Glomerular visceral epithelial cell (primary cell): Measurements from ENCODE around the gene ZNF736.
"Not testable (repeated sequence)": the region's sequence is repeated elsewhere in the genome, so short reads cannot be mapped to it uniquely, and the experiment has no call there.

Experiments
- DNase-seq: peaks from one replicate; pipeline ENCODE4 v3.0.0-alpha.2; 2016; ENCODE audit errors: extremely low spot score

ZNF736 gene

GRCh38 chr7:64313740-64314491 is at the start of gene ZNF736:
ZNF736 (plus strand) TSS chr7:64313961; CDS start chr7:64314151, 190 bp downstream.
- DNase-seq, result peak; percentile 75

DNA sequence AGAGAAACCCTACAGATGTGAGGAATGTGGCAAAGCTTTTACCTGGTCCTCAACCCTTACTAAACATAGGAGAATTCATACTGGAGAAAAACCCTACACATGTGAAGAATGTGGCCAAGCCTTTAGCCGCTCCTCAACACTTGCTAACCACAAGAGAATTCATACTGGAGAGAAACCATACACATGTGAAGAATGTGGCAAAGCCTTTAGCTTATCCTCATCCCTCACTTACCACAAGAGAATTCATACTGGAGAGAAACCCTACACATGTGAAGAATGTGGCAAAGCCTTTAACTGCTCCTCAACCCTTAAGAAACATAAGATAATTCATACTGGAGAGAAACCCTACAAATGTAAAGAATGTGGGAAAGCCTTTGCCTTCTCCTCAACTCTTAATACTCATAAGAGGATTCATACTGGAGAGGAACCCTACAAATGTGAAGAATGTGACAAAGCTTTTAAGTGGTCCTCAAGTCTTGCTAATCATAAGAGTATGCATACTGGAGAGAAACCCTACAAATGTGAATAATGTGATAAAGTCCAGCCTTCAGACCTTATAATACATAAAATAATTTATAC is 47.3 kb upstream of the ZNF736 start:
- DNase-seq, result no peak

DNA sequence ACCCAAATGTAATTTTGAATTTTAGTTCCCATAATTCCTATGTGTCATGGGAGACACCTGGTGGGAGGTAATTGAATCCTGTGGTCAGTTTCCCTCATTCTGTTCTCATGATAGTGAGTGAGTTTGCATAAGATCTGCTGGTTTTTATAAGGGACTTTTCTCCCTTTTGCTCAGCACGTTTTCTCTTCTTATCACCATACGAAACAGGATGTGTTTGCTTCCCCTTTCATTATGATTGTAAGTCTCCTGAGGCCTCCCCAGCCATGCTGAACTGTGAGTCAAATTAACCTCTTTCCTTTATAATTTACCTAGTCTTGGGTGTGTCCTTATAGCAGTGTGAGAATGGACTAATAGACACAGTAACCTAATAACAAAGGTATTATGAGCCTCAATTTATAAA is 36.1 kb upstream of the ZNF736 start:
- DNase-seq, result no peak

- no peak for DNase-seq
Measured at GRCh38 chr7:64294701-64295420, 18.9 kb upstream of the ZNF736 start.

DNA sequence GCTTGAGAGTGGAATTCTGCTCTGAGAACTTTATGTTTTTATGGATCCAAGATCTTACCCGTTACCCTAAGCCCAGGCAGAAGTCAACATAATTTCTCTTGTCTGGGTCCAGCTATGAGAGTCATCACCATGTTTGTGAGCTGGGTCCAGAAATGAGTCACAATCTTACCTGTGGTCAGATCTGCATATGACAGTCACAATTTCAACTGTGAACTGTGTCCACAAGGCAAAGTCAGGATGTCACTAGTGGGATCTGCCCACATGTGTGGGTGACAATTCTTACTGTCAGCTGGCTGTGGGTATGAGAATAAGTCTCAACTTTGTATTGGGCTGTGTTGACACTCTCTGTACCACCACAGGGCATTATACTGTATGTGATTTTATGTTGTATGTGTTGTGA is 16.3 kb upstream of the ZNF736 start:
- not testable (repeated sequence) for DNase-seq

DNA sequence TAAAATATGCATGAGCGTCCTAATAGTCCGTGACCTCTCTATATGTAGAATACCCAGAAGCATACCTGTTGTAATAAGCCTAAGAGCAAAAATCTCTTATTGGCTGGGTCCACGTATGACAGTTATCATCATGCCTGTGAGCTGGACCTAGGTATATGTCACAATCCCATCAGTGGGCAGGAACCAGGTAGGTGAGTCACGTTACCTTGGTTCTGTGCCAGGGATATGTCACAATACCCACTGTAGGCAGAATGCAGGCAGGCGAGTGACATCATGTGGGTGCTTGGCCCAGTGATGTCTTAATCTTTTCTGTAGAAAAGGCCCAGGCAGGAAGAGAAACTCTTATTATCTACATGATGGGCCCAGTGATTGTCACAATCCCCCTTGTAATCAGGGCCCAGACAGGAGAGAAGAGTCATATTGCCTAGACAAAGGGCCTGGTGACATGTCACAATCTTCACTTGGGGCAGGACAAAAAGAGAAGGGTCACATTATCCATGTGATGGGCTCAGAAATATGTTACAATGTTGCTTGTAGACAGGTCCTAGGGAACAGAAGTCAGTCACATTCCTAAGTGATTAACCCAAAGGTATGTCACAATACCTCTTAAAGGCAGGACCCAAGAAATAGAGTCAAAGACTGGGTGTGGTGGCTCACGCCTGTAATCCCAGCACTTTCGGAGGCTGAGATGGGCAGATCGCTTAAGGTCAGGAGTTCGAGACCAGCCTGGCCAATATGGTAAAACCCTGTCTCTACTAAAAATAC is 12.9 kb upstream of the ZNF736 start:
- DNase-seq, result no peak

GRCh38 chr7:64307254-64308015 is 6.3 kb upstream of the ZNF736 start:
- no peak for DNase-seq

GRCh38 chr7:64308016-64308270 is 5.8 kb upstream of the ZNF736 start:
- DNase-seq, result no peak

DNA sequence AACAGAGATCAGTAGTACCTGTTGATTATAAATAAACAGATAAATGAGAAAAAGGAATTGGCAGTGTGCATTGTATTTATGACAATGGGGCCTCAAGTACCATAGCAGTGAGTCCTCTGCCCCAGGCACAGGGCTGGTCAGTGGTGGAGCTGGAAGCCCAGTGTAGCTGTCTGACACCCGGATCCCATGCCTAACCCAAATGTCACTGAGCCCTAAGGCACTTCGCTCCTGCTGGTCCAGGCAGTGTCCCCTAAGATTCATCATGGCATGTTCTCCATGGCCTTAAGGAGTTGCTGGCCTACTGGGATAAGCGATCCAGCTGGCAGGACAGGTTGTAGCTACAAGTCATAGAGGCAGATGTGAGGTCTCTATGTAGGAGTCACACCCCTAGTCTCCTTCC is 3.3 kb upstream of the ZNF736 start:
- DNase-seq, result no peak

DNA sequence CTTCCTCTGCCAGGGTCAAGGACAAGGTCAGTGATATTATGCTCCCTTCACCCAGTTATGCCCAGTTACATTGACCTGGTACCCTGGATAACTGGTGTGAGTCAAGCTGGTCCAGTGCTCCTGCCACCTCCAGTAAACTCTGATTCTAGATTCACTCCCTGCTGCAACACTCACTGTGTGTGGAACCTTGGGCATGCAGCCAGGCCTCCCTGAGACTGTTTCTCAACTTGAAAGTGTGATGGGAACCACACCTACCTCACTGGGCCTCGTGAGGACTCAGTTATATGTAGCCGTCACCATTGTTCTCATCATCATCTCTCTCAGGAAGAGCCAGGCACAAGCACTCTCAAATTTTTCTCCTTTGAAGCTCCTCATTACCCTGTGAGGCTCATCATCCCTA is 935 bp upstream of the ZNF736 start:
- DNase-seq, result no peak

DNA sequence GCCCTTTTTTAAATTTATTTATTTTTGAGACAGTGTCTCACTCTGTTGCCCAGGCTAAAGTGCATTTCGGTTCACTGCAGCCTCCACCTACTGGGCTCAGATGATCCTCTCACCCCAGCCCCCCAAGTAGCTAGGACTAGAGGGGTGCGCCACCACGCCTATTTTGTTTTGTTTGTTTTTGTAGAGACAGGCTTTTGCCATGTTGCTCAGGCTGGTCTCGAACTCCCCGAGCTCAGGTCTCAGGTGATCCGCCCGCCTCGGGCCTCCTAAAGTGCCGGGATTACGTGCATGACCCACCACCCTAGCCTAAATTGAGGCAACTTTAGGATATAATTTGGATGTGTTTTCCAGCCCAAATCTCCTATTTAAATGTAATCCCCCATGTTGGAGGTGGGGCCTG is 805 bp downstream of the ZNF736 start:
- no peak for DNase-seq

- DNase-seq, result not testable (repeated sequence)
Measured at GRCh38 chr7:64316031-64316742, 2.4 kb downstream of the ZNF736 start.

DNA sequence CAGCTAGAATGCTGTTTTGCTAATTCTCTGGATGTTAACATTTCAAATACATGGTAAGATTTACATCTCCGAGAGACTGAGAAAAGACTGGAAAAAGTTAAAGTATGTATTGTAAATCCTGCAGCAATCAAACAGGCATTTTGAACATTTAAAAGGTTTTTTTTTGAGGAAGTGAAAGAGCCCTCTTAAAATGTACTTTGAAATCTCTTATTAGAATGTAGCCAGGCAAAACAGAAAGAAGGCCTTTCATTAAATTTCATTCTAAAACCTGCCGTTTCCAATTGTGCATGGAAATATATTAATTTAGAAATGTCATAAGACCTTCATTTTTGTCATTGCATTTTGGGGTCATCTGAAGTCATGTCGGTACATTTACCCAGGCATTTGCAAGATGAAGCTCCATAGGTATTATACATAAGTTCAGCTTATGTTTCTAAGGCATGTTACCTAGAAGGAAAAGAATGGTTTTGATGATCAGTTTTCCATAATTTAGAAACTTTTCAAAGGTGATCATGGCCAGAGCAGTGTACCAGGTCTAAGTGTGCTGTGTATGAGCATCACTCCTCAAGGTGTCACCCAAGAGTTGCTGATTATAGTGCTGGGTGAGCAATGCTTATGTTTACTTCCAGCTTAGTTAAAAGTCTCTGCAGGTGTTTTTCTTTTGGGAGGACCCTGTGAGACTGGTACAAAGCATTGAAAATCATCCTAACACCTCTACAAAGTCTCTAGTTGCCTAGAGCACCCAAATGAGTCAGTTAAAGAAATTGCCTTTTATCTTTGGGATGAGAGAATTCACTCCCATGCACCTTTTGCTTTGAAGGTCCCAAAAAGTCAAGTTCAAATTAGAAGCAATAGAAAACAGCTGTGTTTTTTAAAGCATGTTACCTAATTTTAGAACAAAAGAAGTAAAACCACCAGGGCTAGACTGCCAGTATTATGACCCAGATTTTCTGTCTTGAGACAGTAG is 7.1 kb downstream of the ZNF736 start:
- DNase-seq, result no peak

DNA sequence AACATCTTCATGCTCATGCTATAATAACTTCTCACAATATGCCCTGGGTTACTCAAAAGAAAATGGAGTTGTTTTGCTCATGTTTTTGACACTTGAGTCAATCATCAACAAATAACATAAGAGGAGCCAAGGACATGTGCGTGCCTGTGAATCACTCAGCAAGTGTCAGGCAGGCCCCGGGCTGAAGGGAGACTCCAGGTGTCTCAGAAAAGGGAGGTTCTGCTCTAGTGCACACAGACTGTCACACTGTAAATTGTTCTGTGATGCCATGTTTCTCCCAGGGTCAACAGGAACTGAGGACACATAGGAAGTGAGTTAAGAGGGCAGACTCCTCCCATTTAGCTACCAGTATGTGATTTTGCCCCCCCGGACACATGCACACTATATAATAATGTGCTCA is 10.4 kb downstream of the ZNF736 start:
- DNase-seq, result not testable (repeated sequence)

DNA sequence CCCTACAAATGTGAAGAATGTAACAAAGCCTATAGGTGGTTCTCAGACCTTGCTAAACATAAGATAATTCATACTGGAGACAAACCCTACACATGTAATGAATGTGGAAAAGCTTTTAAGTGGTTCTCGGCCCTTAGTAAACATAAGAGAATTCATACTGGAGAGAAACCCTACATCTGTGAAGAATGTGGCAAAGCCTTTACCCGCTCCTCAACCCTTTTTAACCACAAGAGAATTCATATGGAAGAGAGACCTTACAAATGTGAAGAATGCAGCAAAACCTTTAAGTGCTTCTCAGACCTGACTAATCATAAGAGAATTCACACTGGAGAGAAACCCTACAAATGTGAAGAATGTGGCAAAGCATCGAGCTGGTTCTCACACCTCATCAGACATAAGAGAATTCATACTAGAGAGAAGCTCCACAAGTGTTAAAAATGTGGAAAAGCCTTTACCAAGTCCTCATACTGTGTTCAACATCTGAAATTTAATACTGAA is 35.0 kb downstream of the ZNF736 start:
- not testable (repeated sequence) for DNase-seq

- no peak for DNase-seq
Measured at GRCh38 chr7:64359543-64359942, 45.8 kb downstream of the ZNF736 start.

DNA sequence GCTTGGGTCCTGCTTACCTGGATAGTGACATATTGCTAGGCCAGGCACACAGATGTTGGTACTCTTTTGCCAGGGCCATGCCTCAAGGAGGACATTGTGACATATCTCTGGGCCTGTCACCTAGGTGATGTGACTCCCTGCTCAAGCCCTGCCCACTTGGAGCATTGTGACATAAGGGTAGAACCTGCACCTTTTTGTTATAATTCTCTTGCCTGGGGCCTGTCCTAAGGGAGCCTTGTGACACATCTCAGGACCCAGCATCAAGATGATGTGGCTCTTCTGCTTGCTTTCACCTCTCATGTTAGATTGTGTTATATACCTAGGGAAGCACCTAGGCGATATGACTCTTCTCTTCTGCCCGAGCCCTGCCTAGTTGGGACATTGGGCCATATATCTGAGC is 57.4 kb downstream of the ZNF736 start:
- no peak for DNase-seq

DNA sequence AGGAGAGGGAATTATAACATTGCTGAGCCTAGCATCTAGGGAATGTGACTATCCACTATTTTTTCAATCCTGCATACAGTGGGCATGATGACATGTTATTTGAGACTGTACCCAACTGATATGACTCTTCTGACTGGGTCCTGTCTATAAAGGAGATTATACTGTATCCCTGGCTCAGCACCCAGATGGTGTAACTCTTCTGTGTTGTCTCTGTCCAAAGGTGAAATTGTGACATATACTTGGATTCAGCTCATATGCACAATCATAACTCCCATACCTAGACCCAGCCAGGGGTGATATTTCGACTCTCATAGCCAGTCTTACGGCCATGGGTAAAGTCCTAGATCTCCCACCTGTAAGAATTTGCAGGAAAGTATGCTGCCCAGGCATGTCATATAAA is 59.3 kb downstream of the ZNF736 start:
- no peak for DNase-seq

GRCh38 chr7:64400401-64400800 is 86.6 kb downstream of the ZNF736 start:
- no peak for DNase-seq
